HG03432 (cell line): ENCODE measurements around the gene GJB6.
A peak's percentile ranks its signal among the peaks of the same experiment; 100 is the strongest.

Source experiments
- ATAC-seq: cut with Tn5 transposase; IDR thresholded peaks from one replicate; pipeline ENCODE4 v1.9.1; 2021; ENCODE audit warnings: mild to moderate bottlenecking, moderate library complexity; ENCODE audit not compliant: unreplicated experiment

GJB6 gene

DNA sequence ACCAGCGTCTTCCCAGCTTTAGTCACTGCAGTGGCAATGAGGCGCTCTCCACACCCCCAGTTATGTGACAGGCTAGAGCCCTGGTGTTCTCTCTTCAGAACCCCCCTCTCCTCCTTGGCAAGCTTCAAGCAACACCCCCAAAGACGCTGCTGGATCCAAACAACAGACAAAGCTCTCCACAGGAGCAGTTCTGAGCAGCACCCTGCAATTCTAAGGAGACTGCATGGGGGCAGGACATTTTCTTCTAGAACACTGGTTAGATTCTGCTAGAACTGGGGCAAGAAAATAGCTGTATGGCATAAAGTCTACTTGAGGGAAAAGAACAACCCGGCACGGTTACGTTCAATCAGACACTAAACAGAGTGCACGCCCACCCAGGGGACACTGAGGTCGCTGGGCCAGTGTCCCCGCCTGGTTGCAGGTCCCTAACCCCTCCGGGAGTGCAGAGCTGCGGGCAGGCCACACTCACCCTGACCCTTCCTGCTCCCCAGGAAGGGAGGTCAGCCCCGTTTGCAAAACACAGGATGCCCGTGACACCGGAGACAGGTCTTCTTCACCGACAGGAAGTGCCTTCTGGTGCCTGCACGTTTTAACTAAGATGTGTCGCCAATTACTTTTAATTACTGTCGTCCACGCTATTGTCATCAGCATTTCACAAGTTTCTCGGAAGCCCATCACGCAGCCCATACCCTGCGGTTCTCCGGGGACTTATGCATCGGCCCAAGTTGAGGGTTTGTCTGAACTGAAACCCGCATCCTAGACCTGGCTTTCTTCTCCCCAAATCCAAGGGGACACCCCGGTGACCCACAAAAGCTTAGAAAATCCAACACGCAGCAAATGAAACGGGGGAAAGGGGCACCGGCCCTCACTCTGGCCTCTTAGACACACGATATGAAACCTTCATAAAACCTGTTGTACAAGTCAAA lies 943 bp downstream of the GJB6 start:
- ATAC-seq, result no peak

DNA sequence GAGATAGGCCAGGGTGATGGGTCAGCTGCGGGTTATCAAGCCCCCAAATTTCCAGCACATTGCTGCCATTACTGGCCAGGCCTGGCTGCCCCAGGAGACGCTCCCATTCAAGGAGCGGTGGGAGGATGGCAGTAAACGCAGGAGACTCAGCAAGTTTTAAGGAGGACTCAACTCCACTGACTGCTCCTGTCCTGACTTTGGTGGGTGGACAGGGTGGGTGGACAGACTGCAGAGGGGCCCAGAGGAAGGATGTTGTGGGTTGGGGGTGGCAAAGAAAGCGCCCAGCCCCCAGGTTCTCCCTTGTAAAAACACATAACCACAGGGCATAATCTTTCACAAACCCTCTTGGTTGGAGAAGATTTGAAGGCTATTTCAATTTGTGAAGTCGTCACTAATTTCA lies 4.4 kb downstream of the GJB6 start:
- no peak for ATAC-seq

DNA sequence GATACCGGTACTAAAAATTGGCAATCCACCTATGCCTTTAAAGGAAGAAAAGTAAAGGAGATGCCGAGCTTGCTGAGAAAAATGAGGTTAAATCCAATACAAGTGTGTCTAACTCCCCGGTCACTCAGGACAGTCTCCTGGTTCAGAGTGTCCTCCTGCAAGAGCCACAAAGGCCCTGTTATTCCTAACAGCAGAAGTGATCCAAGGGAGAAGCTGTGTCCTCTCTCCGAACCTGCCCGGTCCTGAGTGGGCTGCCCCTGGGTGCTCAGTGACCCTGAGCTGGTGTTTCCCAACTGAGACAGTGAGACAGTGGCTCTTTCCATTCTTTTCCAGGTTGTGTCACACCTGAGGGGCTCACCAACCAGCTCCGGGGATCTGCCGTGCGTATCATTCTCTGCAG lies 4.8 kb downstream of the GJB6 start:
- ATAC-seq, result no peak

DNA sequence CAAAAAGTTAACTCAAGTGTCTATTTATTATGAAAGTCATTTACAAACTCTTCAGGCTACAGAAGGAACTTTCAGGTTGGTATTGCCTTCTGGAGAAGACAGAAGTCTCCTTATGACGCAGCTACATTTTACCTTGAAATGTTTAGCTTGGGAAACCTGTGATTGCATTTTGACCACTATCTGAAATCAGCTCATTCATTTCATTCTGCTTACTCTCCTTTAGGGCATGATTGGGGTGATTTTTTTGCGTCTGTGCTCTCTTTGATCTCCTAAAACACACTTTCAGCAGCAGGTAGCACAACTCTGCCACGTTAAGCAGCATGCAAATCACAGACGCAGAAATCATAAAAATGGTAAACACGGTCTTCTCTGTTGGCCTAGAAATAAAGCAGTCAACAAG lies 9.6 kb downstream of the GJB6 start:
- ATAC-seq, result no peak

DNA sequence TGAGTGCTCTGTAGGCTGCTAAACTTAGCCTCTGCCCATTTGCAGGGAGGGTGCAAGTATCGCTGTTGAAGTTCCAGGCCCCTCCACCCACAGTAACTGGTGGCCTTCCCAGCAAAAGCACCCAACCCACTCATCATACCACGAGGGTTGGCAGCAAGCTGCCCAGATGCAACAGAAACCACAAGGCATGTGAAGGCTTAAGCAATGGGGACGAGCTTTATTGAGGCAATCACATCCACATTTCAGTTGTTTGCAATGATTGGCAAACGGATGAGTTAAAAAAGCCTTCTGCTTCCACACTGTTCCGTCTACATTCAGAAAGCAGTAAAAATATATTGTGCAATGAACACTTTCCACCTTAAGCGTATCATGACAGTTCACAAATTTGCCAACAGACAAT lies 10.3 kb downstream of the GJB6 start:
- no peak for ATAC-seq

DNA sequence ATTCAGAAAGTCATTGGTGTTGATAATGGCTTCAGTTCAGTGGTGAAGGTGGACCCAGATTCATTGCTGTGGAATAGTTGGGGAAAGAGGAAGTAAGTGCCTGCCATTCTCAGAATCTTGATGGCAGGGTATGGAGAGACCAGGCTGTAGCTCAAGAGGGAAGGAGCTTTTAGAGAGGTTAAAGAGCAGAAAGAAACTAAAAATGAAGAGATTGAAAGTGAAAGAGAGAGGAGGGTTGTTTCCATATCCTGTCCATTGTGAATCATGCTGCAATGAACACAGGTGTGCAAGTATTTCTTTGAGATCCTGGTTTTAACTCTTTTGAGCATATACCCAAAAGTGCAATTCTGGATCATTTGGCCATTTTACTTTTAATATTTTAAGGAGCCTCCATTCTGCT lies 12.5 kb downstream of the GJB6 start:
- peak; percentile 82 for ATAC-seq

DNA sequence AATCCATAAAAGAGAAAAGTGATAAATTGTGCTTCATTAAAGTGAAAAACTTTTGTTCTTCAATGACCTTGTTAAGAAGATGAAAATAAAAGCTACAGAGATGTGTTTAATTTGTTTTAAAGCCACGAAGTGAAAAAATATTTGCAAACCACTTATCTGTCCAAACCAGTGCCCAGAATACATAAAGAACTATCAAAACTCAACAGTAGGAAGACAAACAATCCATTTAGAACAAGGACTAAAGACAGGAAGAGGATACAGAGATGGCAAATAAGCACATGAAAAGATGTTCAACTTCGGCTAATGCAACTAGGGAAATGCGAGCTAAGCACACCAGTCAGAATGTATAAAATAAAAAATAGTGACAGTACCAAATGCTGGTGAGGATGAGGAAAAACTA lies 15.0 kb downstream of the GJB6 start:
- no peak for ATAC-seq

DNA sequence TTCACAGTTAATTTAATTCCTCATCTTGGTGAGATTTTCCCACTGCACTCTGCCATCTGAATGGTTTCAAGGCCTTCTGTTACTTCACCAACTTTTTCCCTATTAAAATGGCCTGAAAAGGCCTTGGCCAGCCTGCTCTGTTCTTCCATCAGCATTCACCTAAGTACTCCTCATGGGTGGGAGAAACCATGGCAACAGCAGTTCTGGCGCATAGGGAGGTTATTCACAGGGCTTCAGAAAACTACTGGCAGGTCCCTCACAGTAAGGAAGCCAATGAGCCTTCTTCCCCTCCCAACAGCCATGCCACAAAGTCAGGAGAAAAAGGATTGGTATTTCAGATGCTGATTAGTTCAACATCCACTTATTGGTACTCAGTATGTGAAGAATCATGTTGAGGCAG lies 22.2 kb downstream of the GJB6 start:
- no peak for ATAC-seq

DNA sequence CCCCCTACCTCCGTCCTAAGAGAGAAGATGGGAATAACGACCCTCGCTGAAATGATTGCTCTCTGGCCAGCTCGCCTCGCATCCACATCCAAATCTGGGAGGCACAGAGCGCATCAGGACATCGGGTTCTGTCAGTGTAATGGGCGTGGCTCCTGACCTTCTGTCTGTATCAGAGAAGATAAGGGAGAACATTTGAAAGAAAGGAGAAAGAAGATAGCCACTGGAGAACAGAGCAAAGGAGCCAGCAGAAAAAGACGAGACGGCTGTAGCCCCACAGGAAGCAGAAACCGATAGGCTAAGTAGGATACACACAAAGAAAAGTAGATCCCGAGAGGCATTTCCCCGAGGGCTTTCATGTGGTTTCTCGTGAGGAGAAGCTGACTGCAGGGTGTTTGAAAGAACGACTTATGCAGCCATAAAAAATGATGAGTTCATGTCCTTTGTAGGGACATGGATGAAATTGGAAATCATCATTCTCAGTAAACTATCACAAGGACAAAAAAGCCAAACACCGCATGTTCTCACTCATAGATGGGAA lies 25.4 kb downstream of the GJB6 start:
- no peak for ATAC-seq

DNA sequence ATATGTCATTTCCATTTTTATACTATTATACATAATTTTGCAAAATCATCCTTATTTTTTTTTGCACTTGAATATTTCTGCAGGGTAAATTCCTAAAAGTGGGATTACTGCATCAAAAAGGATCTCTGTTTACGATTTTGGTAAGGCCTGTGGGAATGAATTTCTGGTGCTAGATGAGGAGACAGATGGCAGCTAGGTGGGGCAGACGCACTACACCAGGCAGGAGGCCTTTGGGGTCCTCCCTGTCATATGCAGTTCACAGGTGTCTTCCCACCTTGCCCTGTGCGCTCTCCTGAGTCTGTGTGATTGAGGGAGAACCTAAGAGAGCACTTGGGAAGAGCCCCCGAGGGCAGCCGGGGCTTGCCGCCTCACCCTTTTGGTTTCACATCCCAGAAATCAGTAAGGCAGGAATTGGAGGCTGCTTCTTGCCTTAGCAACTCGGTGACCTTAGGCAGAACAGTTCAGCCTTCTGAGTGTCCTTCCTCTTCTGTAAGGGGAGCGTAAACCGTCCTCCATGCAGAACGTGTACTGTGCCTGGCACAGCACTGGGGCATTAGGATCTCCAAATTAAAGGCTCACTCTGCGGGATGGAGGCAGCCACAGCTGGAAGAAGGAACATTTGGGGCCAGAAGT lies 25.9 kb downstream of the GJB6 start:
- ATAC-seq, result no peak

DNA sequence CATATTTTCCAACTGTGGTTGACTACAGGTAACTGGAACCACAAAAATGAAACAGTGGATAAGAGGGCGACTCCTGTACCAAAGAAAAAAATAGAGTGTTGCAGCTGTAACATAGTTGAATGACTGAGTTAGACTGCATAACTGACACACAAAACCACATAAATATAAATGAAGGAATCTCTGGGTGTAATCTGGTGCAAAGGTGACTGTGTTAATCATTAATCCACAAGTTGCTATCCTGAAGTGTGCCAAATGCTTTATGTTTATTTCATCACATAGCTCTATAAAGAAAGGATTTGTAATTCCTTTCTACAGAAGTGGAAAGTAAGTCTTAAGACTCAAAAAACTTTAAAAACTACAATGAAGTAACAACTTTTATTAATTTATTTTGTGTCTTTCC lies 33.3 kb downstream of the GJB6 start:
- no peak for ATAC-seq

DNA sequence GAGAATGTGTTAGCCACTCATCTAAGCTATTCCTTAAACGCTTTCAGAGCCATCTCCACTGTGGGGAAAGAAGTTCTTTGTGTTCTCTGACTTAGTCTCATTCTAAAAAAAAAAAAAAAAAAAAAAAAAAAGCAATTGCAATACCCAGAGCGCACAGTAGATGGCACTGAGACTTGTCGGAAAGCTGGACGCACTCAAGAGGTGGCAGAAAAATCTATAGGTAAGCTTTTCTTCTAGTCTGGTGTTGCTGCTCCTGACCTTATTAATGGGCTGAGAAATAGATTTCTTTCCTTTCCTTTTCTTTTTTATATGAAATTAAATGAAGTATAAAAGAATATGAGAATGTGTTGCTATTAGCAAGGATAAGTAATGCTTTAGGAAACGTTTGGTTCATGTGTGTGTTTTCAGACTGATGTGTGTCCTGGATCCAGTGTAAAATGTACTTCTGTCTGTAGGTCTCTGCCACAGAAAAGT lies 34.7 kb downstream of the GJB6 start:
- peak; percentile 35 for ATAC-seq

DNA sequence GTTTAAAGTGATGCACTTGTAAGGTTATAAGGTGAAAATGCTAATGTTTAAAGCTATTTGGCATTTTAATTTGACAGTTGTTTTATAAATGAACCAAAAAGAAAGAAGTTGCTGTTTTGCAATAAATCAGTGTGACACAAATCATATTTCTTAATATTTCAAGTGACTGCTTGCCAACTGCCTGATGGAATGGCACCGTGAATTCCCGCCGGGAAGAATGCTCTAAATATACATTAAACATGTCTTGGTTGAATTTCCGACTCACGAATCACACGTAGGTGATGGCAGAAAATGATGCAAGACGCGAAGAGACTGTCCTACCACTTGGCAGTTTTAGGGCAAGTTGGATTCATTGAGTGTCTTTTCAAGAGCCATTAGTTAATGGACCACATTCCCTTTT lies 36.3 kb downstream of the GJB6 start:
- no peak for ATAC-seq

DNA sequence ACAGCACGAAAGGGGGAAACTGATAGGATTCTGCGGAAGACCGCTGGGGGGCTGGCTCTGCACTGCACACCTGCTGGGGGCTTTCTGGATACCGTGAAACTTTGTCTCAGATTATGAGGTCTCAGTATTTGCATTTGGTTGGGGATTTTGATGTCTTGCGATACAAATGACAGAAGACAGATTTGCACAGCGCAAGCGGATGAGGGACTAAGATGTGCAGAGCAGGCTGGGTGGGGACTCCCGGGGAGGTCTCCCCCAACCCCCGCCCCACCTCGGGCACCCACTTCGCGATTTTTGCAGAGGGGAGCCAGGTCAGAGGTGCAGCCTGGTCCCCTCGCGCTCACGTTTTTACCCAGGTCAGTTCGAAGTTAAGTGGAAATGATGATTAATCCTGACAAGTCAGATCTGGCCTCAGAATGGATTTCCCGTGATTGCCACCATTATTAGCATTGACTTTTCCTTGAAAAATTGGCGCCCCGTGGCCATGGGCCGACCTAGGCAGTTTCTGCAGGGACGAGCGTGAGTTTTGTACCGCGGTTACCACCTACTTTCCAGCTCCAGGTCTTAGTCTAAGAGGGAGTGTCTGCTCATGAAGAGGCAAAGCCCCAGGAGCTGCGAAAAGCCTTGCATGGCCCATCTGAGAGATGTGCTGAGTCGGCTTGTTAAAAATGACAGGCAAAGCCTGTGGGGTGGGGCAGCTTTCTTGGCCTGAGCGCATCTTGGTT lies 38.0 kb downstream of the GJB6 start:
- no peak for ATAC-seq

DNA sequence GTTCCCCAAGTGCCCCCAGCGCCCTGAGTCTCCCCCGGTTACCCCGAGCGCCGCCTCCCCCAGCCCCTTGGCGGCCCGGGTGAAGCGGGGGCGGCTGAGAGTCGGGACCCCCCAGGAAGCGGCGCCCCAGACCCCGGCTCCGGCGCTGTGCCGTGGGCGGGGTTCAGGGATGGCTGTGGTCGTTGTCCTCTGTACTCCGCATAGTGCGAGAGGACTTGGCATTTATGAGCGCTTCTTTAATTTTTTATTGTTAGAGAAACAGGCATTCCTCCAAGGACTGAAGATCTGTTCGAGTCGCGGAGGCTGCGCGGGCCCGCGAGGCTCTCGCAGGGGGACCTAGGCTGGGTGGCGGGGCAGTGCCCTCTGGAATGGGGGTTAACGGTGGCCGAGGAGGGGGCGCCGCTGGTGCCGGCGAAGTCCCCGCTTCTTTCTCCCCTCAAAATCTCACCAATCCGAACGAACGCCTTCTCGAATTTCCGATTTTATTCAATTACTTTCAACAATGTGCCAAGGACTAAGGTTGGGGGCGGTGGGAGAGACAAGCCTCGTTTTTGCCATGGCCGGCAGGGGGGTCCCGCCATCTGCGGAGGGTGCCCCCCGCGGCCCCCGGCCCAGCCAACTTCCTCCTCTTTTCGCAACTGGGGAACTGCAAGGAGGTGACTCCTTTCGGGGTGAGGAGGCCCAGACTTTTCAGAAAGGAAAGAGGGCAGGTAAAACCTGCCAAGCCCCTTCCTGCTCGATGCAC lies 38.8 kb downstream of the GJB6 start:
- no peak for ATAC-seq

DNA sequence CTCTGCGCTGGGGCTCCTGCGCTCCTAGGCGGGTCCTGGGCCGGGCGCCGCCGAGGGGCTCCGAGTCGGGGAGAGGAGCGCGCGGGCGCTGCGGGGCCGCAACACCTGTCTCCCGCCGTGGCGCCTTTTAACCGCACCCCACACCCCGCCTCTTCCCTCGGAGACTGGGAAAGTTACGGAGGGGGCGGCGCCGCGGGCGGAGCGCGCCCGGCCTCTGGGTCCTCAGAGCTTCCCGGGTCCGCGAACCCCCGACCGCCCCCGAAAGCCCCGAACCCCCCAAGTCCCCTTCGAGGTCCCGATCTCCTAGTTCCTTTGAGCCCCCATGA lies 39.3 kb downstream of the GJB6 start, which contains the start of gene GJB2:
GJB2 (minus strand) TSS at position 103 of the 326 bp plus-strand sequence. CDS start 3,357 bp downstream, outside the sequence.
- ATAC-seq, result no peak

DNA sequence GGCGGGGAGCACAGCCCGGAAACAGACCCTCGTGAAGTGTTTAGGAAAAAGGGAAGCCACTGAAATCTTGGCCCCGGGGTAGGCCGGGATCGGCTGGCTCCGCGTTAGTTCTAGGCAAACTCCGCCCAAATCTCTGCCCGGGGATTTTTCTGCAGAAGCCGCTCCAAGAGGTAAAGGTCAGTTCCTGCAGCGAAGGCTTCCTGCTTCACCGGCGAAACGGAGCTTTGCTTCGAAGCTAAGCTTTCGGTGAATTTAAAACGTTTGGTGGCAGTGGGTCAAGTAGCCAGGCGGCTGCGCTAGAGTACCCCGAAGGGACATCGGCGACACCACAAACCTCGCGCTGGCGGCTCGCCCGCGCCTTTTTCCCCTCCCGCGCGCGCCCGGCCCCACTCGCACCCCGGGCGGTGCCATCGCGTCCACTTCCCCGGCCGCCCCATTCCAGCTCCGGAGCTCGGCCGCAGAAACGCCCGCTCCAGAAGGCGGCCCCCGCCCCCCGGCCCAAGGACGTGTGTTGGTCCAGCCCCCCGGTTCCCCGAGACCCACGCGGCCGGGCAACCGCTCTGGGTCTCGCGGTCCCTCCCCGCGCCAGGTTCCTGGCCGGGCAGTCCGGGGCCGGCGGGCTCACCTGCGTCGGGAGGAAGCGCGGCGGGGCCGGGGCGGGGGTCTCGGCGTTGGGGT lies 39.8 kb downstream of the GJB6 start:
- ATAC-seq, result no peak

DNA sequence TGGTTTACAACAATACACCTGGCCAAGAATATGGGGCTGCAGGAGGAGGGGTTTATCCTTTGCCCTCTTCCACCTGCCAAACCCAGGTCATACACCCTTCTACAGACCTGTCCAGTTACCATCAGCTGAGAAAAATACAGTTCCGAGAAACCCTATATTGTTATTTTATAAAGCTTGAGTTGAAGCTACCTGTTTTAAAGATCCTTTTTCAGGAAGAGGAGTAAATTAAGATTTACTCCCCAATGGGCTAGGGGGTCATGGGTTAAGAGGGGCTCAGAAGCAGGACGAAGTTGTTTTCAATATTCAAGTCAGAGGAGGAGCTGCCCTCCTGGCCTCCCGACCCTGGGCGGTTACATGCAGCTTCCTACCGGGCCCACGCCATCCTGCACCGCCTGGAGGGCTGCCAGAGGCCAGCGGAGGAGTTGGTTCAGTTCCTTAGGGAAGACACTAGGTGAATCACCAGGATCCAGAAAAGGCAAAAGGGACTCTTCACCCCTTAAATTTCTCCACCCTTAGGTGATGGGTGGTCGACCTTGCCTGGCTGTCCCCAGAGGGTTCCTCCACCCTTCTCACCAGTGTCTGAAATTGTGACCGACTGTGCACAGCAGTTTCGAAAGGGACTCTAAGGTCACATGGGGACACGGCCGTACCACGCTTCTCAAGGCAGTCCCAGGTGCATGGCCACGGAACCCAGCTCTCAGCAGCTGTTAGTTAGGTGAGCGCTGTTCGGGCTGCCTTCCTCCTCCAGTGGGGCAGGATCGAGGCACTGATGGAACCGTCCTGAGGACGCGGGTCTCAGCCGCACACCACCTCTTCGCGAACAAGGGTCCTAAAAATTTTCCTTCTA lies 40.6 kb downstream of the GJB6 start:
- ATAC-seq, result no peak
